Stimulated activated CD8-positive, alpha-beta memory T cell treated with anti-CD3 and anti-CD28 coated beads, Interleukin-15, amount 100 ng/mL, for 1 hour (primary cell): ENCODE results near the gene FLT3LG.

Experiments used
- DNase-seq: peaks from one replicate; pipeline ENCODE4 v3.0.0-alpha.2; 2020; ENCODE audit warnings: low read depth

FLT3LG gene

DNA sequence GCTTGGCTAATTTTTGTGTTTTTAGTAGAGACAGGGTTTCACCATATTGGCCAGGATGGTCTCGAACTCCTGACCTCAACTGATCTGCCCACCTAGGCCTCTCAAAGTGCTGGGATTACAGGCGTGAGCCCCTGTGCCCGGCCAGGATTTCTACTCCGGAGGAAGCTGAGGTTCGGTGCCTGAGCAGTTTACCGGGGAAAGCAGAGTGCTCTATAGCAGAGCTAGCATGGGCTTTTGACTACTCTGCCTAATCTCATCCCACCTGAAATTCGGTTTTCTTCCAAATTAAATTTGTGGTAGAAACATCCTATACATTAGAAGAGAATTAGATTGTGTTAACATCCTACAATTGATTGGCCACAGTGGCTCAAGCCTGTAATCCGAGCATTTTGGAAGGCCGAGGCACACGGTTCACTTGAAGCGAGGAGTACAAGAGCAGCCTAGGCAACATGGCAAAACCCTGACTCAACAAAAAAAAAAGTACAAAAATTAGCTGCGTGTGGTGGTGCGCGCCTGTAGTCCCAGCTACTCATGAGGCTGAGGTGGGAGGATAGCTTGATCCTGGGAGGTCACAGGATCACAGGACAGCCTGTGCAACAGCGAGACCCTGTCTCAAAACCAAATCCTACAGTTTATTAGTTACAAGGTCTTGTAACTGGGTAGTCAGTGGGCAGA lies 15.0 kb downstream of the FLT3LG start:
- DNase-seq, result no peak

GRCh38 chr19:49489601-49490167 lies 15.7 kb downstream of the FLT3LG start:
- no peak for DNase-seq

DNA sequence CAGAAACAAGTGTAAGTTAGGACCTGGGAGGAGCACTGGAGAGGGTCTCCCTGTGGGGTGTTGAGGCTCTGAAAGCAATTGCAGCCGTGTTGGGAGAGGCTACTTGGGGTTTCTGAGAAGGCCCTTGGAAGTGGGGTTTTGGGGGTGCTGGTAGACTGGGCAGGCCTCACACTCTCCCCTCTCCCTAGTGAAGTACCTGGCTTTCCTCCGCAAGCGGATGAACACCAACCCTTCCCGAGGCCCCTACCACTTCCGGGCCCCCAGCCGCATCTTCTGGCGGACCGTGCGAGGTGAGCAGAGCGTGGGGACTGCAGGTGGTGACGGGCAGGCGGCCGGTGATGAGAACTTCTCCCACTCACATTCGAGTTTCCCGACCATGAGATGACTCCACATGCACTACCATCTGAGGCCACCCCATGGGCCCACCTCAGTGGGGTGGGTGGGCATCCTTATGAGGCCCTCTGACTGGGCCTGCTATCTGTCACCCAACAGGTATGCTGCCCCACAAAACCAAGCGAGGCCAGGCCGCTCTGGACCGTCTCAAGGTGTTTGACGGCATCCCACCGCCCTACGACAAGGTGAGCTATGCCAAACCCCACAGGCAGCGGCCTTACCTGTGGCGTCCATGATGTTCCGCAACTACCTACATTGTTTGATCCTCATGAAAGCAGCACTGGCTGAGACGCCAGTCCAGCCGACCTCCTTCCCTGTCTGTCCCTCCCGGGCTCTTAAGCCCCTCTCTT lies 16.4 kb downstream of the FLT3LG start:
- DNase-seq, result no peak

- DNase-seq, result no peak
Observed at GRCh38 chr19:49491030-49491803, 17.2 kb downstream of the FLT3LG start.

GRCh38 chr19:49491804-49492572 lies 18.0 kb downstream of the FLT3LG start:
- DNase-seq, result no peak

- DNase-seq, result no peak
Observed at GRCh38 chr19:49492573-49493405, 18.8 kb downstream of the FLT3LG start.

DNA sequence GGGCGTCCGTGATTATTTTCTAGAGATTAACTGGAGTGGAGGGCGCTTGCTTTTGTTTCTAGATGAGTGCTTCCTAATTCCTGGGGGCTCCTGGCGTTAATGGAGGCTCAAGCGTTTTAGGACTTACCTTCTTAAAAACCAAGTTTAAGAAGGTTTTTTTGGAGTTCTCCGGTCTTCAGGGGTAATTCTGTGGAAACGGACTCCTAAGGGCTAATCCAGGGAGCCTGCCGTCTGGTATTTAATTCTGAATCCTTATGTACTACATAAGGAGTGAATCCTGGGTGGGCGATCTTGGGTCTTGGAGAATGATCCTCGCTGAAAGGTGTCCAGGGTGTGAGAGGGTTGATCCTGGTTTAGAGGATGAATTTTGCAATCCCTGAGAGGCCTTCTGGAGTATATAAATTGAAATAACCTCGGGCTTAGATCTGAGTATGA lies 22.6 kb downstream of the FLT3LG start:
- DNase-seq, result no peak

GRCh38 chr19:49497047-49497788 lies 23.2 kb downstream of the FLT3LG start:
- no peak for DNase-seq

- no peak for DNase-seq
Observed at GRCh38 chr19:49497789-49498103, 23.7 kb downstream of the FLT3LG start.

GRCh38 chr19:49498475-49498874 lies 24.5 kb downstream of the FLT3LG start:
- no peak for DNase-seq

GRCh38 chr19:49499030-49499670 lies 25.1 kb downstream of the FLT3LG start:
- no peak for DNase-seq

- no peak for DNase-seq
Observed at GRCh38 chr19:49502866-49503581, 29.0 kb downstream of the FLT3LG start.

DNA sequence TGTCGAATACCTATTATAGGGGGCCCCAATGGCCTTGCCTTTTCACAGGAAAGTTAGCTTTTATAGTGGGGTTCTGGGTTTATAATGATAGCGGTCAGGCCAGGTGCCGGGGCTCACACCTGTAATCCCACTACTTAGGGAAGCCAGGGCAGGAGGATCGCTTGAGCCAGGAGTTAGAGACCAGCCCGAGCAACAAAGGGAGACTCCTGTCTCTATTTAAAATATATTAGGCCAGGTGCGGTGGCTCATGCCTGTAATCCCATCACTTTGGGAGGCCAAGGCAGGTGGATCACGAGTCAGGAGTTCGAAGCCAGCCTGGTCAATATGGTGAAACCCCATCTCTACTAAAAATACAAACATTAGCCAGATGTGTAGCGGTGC lies 29.6 kb downstream of the FLT3LG start:
- no peak for DNase-seq

DNA sequence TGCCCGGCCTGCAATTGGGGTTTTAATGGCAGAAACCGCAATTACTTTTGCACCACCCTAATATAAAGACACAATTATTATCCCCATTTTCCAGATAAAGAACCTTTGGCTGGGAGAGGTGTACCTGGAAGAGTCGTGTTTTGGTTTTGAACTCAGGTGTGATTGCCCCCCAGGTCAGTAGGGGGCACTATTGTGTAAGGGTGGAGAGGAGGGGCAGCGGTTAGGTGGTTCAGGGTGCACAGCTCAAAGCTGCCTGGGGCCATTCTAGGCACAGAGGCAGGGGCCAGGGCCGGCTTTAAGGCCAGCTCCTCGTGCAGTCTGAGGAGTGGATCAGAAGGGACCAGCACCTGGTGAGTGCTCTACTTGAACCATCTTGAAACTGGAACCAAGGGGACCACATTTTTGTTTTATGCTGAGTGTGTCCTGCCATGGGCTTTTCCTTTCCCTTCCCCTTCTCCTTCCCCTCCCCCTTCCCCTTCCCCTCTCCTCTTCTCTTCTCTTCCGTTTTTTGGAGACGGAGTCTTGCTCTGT lies 32.6 kb downstream of the FLT3LG start:
- DNase-seq, result peak; percentile 64

- no peak for DNase-seq
Observed at GRCh38 chr19:49507803-49508494, 33.9 kb downstream of the FLT3LG start.

DNA sequence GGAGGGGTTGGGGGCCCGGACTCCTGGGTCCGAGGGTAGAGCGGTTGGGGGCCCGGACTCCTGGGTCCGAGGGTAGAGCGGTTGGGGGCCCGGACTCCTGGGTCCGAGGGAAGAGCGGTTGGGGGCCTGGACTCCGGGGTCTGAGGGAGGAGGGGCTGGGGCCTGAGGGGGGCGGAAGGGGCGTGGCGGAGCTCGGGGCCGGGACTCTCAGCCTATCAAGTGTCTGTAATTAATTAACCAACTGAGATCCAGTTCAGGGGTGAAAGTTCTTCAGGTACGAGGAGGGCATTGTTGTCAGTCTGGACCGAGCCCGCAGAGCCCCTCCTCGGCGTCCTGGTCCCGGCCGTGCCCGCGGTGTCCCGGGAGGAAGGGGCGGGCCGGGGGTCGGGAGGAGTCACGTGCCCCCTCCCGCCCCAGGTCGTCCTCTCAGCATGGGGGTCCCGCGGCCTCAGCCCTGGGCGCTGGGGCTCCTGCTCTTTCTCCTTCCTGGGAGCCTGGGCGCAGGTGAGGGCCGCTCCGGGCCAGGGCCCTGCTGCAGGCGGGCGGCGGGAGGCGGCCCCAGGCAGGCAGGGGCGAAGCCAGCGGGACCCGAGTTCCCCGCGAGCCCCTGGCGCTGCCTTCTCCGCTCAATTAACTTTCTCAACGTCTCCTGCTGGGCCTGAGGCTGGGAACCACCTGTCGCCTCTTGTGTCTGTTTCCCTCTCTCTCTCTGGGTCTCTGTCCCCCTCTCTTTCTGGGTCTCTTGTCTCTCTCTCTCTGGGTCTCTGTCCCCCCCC lies 39.1 kb downstream of the FLT3LG start:
- DNase-seq, result no peak

GRCh38 chr19:49513746-49514118 lies 39.7 kb downstream of the FLT3LG start:
- DNase-seq, result no peak

GRCh38 chr19:49514151-49514550 lies 40.1 kb downstream of the FLT3LG start:
- no peak for DNase-seq
